Measurements from ENCODE around the gene FGD3.

Gene FGD3

GRCh38 chr9:93059715-93060578, 112.6 kb downstream of the FGD3 start:
- TF ChIP-seq CTCF (IDR thresholded peaks at IDR 0.05; ENCODE audit: control insufficient read depth, insufficient read depth, low read depth, low read length, missing control alignments), result no peak
- H3K4me3 ChIP-seq (ENCODE audit: control insufficient read depth, low read depth, low read length), result no peak overlapping the region
- no peak for DNase-seq (ENCODE audit: low read depth)

GRCh38 chr9:93060746-93061259, 113.5 kb downstream of the FGD3 start:
- no peak for TF ChIP-seq CTCF (IDR thresholded peaks at IDR 0.05; ENCODE audit: control insufficient read depth, insufficient read depth, low read depth, low read length, missing control alignments)
- no peak overlapping the region for H3K4me3 ChIP-seq (ENCODE audit: control insufficient read depth, low read depth, low read length)

GRCh38 chr9:93061260-93061751, 114.0 kb downstream of the FGD3 start:
- no peak overlapping the region for H3K4me3 ChIP-seq (ENCODE audit: control insufficient read depth, low read depth, low read length)
- no peak for TF ChIP-seq CTCF (IDR thresholded peaks at IDR 0.05; ENCODE audit: control insufficient read depth, insufficient read depth, low read depth, low read length, missing control alignments)
- DNase-seq (ENCODE audit: low read depth), result no peak

More at GRCh38 chr9:93060746-93061259, 113.5 kb downstream of the FGD3 start:
- DNase-seq (ENCODE audit: low read depth), result no peak

GRCh38 chr9:93061791-93062763, 114.8 kb downstream of the FGD3 start:
- no peak for DNase-seq (ENCODE audit: low read depth)
- TF ChIP-seq CTCF (IDR thresholded peaks at IDR 0.05; ENCODE audit: control insufficient read depth, insufficient read depth, low read depth, low read length, missing control alignments), result no peak
- no peak overlapping the region for H3K4me3 ChIP-seq (ENCODE audit: control insufficient read depth, low read depth, low read length)

GRCh38 chr9:93064392-93065134, 117.2 kb downstream of the FGD3 start:
- DNase-seq (ENCODE audit: low read depth), result no peak
- H3K4me3 ChIP-seq (ENCODE audit: control insufficient read depth, low read depth, low read length), result no peak overlapping the region
- TF ChIP-seq CTCF (IDR thresholded peaks at IDR 0.05; ENCODE audit: control insufficient read depth, insufficient read depth, low read depth, low read length, missing control alignments), result no peak
